Mesendoderm (in vitro differentiated cells): ENCODE data around the gene TMEM191B.
"Not testable (repeated sequence)": the region's sequence is repeated elsewhere in the genome, so short reads cannot be mapped to it uniquely, and the experiment has no call there.

Source experiments
- DNase-seq: peaks from one replicate; pipeline ENCODE4 v3.0.0; 2013
- H2AK5ac ChIP-seq: 2 replicates; pipeline ENCODE4 v1.6.1; 2013; ENCODE audit warnings: low read length, inconsistent platforms
- H2BK120ac ChIP-seq: 2 replicates; pipeline ENCODE4 v1.6.1; 2013; ENCODE audit warnings: low read depth, mild to moderate bottlenecking, low read length, moderate library complexity, mixed read lengths
- H2BK15ac ChIP-seq: replicated peaks from 2 replicates; pipeline ENCODE4 v1.6.1; 2013; ENCODE audit warnings: low read depth, mild to moderate bottlenecking, moderate library complexity
- H2BK5ac ChIP-seq: 2 replicates; pipeline ENCODE4 v1.6.1; 2013; ENCODE audit warnings: low read length, inconsistent platforms
- H3K18ac ChIP-seq: 2 replicates; pipeline ENCODE4 v1.6.1; 2013; ENCODE audit warnings: mild to moderate bottlenecking, low read length, mixed read lengths
- H3K23ac ChIP-seq: one replicate; pipeline ENCODE4 v1.6.1; 2013; ENCODE audit warnings: low read length
- H3K27ac ChIP-seq: 2 replicates; pipeline ENCODE4 v1.5.1; 2013; ENCODE audit warnings: low read depth, mild to moderate bottlenecking, inconsistent platforms, low read length, moderate library complexity
- H3K27me3 ChIP-seq: 2 replicates; pipeline ENCODE4 v1.6.1; 2013; ENCODE audit warnings: low read length, control low read depth, mild to moderate bottlenecking, inconsistent platforms; ENCODE audit not compliant: insufficient read depth, poor library complexity
- H3K36me3 ChIP-seq: 2 replicates; pipeline ENCODE4 v1.6.1; 2013; ENCODE audit warnings: low read length, inconsistent platforms; ENCODE audit not compliant: control insufficient read depth, insufficient read depth
- H3K4ac ChIP-seq: one replicate; pipeline ENCODE4 v1.6.1; 2013; ENCODE audit warnings: low read depth, mild to moderate bottlenecking, low read length, moderate library complexity
- H3K4me1 ChIP-seq: 2 replicates; pipeline ENCODE4 v1.6.1; 2013; ENCODE audit warnings: low read depth, low read length, inconsistent platforms; ENCODE audit not compliant: control insufficient read depth
- H3K4me2 ChIP-seq: 2 replicates; pipeline ENCODE4 v1.6.1; 2013; ENCODE audit warnings: low read length
- H3K4me3 ChIP-seq: 2 replicates; pipeline ENCODE4 v1.5.1; 2013; ENCODE audit warnings: mild to moderate bottlenecking, low read length
- H3K56ac ChIP-seq: one replicate; pipeline ENCODE4 v1.6.1; 2013; ENCODE audit warnings: low read length
- H3K79me1 ChIP-seq: 2 replicates; pipeline ENCODE4 v1.6.1; 2013; ENCODE audit warnings: low read length, inconsistent platforms
- H3K79me2 ChIP-seq: 2 replicates; pipeline ENCODE4 v1.6.1; 2013; ENCODE audit warnings: mild to moderate bottlenecking, low read length; ENCODE audit not compliant: control insufficient read depth, insufficient read depth
- H3K9ac ChIP-seq: 2 replicates; pipeline ENCODE4 v1.6.1; 2013; ENCODE audit warnings: low read length, inconsistent platforms
- H4K5ac ChIP-seq: one replicate; pipeline ENCODE4 v1.6.1; 2013; ENCODE audit warnings: low read length
- H4K8ac ChIP-seq: one replicate; pipeline ENCODE4 v1.6.1; 2013; ENCODE audit warnings: low read depth, mild to moderate bottlenecking, control low read depth, low read length, moderate library complexity
- WGBS: extraction: QIAGEN DNeasy Blood & Tissue Kit; methylation state at CpG from one replicate; pipeline ENCODE4 v1.1.7; 2013; ENCODE audit warnings: low lambda C conversion rate, missing lambda C conversion rate; ENCODE audit not compliant: insufficient coverage; ENCODE audit errors: extremely low coverage; 5-methylcytosine and 5-hydroxymethylcytosine counted together

The TMEM191B gene

DNA sequence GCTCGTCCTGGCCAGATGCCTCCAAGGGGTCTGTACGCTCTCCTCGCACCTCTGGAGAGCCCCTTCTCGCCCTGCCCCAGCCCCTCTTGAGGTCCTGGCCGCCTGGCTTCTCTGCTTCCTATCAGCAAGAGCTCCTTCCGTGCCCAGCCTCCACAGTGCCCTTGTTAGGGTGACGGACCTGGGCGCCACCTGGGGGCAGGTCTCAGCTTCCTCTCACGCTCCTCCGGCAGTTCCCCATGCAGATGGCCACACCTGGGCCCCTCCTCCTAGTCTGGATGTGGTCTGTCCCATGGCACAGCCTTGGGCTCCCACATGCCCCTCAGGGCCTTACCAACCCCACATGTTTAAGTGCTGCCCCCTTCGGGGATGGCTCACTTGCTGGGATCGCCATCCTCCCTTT, 6.7 kb downstream of the TMEM191B start:
- H4K8ac ChIP-seq, H4K5ac ChIP-seq, H3K4me3 ChIP-seq, H3K9ac ChIP-seq, H2BK5ac ChIP-seq, H3K27ac ChIP-seq, H3K18ac ChIP-seq, H3K23ac ChIP-seq, H3K56ac ChIP-seq, DNase-seq, H3K36me3 ChIP-seq, H2AK5ac ChIP-seq, H3K4ac ChIP-seq, H2BK15ac ChIP-seq, H3K27me3 ChIP-seq, H2BK120ac ChIP-seq, H3K79me1 ChIP-seq, H3K79me2 ChIP-seq, H3K4me1 ChIP-seq, H3K4me2 ChIP-seq: not testable (repeated sequence)
- no CpG with 5 or more reads among the region's 12 CpGs for WGBS

DNA sequence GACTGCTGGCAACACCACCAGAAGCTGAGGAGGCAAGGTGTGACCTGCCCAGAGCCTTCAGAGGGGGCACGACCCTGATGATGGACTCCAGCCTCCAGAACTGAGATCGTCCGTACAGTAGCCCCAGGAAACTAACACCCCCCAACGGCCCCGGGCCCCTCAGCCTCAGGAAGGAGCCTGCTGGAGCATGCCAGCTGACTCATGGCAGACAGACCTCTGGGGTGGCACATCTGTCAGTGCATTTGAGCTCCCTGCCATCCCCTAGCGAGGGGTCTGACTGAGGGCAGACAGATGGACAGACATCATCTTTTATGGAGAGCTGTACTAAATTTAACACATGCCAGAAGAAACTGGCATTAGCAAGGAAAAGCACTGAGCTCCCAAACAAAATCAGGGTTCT, 12.4 kb downstream of the TMEM191B start:
- not testable (repeated sequence) for H3K79me2 ChIP-seq, H2AK5ac ChIP-seq, H3K4me1 ChIP-seq, H3K23ac ChIP-seq, H3K27me3 ChIP-seq, H3K79me1 ChIP-seq, H3K4me3 ChIP-seq, H2BK120ac ChIP-seq, H3K27ac ChIP-seq, H2BK15ac ChIP-seq, H4K5ac ChIP-seq, H3K4ac ChIP-seq, H3K9ac ChIP-seq, DNase-seq, H3K56ac ChIP-seq, H3K18ac ChIP-seq, H3K4me2 ChIP-seq, H2BK5ac ChIP-seq, H4K8ac ChIP-seq, H3K36me3 ChIP-seq
- WGBS, result no CpG with 5 or more reads among the region's 6 CpGs

DNA sequence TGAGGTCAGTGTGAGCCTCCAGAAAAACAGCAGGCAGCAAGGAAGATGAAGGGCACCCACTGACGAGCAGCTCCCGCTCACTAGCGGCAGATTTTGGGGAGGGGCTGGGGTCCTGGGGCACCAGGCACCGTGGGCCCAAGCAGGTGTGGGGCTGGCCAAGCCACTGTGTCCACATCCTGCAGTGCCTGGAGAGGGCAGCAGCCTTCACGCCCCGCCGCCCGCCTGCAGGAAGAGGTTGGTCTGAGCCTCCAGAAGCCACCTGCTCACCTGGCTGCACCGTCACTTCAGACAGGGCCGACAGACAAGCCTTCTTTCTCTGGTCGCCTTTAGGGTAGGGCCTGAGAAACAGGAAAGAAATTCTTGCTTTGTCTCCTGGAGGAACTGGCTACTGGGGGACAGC, 15.8 kb downstream of the TMEM191B start:
- not testable (repeated sequence) for H3K4me3 ChIP-seq, H3K79me1 ChIP-seq
- WGBS, result no CpG with 5 or more reads among the region's 11 CpGs

GRCh38 chr22:18544615-18545014, 17.0 kb downstream of the TMEM191B start:
- not testable (repeated sequence) for H3K18ac ChIP-seq, H3K4ac ChIP-seq, H3K4me2 ChIP-seq, H3K79me2 ChIP-seq, H3K36me3 ChIP-seq, H3K9ac ChIP-seq, H3K27me3 ChIP-seq, H3K4me1 ChIP-seq, H4K5ac ChIP-seq, DNase-seq, H2AK5ac ChIP-seq, H3K27ac ChIP-seq, H4K8ac ChIP-seq, H3K79me1 ChIP-seq, H2BK120ac ChIP-seq, H2BK5ac ChIP-seq, H3K56ac ChIP-seq, H3K23ac ChIP-seq, H3K4me3 ChIP-seq, H2BK15ac ChIP-seq
- WGBS, result no CpG with 5 or more reads among the region's 13 CpGs

More for the DNA sequence above, 15.8 kb downstream of the TMEM191B start:
- H2AK5ac ChIP-seq, H3K27me3 ChIP-seq, H2BK5ac ChIP-seq, H2BK120ac ChIP-seq, H4K5ac ChIP-seq, H3K27ac ChIP-seq, H3K18ac ChIP-seq, H3K4ac ChIP-seq, H4K8ac ChIP-seq, H3K36me3 ChIP-seq, H3K56ac ChIP-seq, H3K4me1 ChIP-seq, H3K23ac ChIP-seq, DNase-seq, H3K4me2 ChIP-seq, H3K79me2 ChIP-seq, H3K9ac ChIP-seq, H2BK15ac ChIP-seq: not testable (repeated sequence)

DNA sequence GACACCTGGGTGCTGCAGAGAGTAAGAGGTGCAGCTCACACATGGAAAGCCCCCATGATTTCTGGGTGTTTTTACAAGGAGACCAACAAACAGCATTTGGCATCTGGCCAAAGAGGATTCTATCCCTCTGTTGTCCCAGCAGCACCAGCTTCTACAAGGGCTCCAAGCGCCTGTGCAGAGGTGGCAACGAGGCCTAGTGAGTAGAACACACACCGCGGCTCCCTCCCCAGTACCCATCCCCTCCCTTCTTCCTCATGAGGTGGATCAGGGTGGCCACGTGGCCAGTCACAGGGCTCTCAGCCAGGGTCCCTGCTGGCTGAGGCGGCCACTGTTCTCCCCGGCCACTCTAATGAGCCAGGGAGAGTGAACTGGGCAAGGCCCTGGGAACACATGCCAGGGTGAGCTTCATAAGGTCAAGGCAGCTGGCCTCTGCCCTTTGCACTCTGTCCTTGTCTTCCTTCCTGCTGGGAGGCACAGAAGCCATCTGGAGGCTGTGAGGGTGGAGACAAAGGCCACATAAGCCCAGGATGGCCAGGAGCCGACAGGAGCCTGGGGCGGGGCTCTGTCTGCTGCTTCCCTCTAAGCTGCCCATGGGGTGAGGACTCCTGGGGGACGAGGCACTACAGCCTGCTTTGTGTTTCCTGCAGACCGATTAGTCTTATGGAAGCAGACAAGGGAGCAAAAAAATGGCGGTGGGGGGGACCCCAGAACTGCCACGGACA, 22.0 kb downstream of the TMEM191B start:
- not testable (repeated sequence) for H3K79me1 ChIP-seq, H3K79me2 ChIP-seq, H3K4ac ChIP-seq, H3K4me1 ChIP-seq, H3K23ac ChIP-seq, H3K27ac ChIP-seq, H2BK120ac ChIP-seq, H3K4me2 ChIP-seq, H3K27me3 ChIP-seq, H3K18ac ChIP-seq, DNase-seq, H3K36me3 ChIP-seq, H3K4me3 ChIP-seq, H3K56ac ChIP-seq, H4K5ac ChIP-seq, H2AK5ac ChIP-seq, H3K9ac ChIP-seq, H2BK5ac ChIP-seq, H4K8ac ChIP-seq, H2BK15ac ChIP-seq
- no CpG with 5 or more reads among the region's 13 CpGs for WGBS

DNA sequence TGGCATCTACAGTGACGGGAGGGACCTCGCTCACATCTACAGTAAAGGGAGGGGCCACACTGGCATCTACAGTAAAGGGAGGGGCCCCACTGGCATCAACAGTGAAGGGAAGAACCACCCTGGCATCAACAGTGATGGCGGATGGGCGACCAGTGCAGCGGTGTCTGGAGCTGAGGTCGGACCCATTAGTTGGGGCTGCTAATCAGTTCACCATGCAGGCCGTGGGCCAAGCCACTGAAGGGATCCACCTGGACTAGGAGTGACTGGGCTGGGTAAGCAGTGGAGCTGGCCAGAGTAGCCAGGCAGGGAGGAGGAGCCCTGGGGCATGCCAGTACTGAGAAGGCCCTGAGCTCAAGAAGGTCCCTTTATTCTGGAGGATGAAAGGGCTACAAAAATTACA, 23.4 kb downstream of the TMEM191B start:
- not testable (repeated sequence) for H3K79me1 ChIP-seq, H2BK15ac ChIP-seq, H3K56ac ChIP-seq, H3K27ac ChIP-seq, H3K18ac ChIP-seq, H3K4me2 ChIP-seq, H3K4ac ChIP-seq, H3K27me3 ChIP-seq, H2BK5ac ChIP-seq, DNase-seq, H2AK5ac ChIP-seq, H2BK120ac ChIP-seq, H3K36me3 ChIP-seq, H4K5ac ChIP-seq, H3K23ac ChIP-seq, H3K79me2 ChIP-seq, H3K4me1 ChIP-seq, H3K9ac ChIP-seq, H3K4me3 ChIP-seq, H4K8ac ChIP-seq
- no CpG with 5 or more reads among the region's 7 CpGs for WGBS
